NCI-H524 (cell line): ENCODE data around the gene NADSYN1.
"Not testable (repeated sequence)": the region's sequence is repeated elsewhere in the genome, so short reads cannot be mapped to it uniquely, and the experiment has no call there.

ENCODE experiments used
- DNase-seq, 2 experiments: peaks; one replicate each; lab custom pipeline; 2025; lab: John Stamatoyannopoulos, UW

Gene NADSYN1

DNA sequence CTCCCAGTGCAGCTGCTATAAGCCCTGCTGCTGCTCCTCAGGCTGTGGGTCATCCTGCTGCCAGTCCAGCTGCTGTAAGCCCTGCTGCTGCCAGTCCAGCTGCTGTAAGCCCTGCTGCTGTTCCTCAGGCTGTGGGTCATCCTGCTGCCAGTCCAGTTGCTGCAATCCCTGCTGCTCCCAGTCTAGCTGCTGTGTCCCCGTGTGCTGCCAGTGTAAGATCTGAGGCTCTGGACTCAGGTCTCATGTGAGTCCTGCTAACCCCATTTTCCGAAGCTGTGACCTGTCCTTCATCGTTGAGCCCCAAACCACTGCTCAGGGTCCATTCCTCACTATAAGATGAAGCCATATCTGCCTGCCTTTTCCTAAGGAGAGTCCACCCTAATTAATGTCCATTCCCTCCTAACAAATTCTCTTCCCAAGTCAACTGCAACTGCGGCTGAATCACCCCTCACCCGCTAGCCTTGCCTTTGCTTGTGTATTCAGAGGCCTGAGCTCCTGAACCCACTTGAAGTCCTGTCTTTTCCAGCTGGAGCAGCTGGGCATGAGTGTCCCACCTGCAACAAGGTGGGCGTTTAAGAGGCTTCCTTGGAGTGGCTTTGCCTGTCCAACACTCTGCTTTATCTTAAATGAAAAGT is 74.7 kb downstream of the NADSYN1 start:
- no peak for DNase-seq

DNA sequence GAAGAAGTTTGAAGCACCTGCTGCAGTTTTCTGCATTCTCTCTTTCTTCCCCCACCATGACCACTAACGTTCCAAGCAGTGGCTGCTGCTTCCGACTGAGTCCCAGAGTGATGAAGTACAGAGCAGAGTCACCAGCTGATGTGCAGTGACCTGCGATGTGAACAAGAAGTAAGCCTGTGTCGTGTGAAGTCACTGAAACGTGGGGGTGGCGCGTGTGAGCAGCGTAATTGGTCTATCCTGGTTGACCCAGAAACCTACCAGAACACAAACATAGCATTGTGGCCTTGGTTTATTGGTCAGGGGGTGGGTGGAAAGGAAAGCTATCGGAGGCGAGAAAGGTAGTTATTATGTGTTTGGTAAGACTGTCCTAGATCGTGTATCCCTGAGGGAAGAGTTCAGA is 77.6 kb downstream of the NADSYN1 start:
- no peak for DNase-seq

DNA sequence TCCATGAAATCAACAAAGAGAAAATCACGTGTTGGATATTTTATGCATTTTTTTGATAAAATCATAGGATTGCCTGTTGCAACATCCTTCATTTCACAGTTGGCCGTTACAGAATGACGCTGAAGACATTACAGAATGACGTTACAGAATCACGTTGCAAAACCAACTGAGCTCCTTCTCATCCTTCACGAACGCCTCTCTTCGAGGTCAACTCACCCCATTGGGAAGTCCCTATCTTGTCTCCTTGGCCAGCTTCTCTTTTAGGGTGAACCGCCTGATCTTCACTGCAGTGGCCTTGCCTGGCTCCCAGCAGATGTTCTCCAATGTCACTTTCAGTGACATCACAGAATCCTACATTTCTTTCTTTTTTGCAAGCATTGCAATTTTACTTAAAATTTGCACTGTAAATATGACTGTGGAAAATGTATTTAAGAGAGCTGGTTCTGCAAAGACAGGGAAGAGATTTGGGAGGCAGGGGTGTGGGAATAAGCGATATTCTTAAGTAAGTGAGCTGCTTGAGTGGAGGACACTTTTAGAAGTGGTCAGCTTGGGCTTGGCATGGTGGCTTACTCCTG is 79.1 kb downstream of the NADSYN1 start:
- DNase-seq: no peak

DNA sequence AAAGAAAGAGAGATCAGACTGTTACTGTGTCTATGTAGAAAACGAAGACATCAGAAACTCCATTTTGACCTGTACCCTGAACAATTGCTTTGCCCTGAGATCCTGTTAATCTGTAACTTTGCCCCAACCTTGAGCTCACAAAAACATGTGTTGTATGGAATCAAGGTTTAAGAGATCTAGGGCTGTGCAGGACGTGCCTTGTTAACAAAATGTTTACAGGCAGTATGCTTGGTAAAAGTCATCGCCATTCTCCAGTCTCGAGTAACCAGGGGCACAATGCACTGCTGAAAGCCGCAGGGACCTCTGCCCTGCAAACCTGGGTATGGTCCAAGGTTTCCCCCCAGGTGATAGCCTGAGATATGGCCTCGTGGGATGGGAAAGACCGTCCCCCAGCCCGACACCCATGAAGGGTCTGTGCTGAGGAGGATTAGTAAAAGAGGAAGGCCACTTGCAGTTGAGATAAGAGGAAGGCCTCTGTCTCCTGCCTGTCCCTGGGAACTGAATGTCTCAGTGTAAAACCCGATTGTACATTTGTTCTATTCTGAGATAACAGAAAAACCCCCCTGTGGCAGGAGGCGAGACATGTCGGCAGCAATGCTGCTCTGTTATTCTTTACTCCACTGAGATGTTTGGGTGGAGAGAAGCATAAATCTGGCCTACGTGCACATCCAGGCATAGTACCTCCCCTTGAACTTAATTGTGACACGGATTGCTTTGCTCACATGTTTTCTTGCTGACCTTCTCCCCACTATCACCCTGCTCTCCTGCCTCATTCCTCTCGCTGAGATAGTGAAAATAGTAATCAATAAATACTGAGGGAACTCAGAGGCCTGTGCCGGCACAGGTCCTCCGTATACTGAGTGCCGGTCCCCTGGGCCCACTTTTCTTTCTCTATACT is 82.0 kb downstream of the NADSYN1 start:
- DNase-seq: not testable (repeated sequence)

DNA sequence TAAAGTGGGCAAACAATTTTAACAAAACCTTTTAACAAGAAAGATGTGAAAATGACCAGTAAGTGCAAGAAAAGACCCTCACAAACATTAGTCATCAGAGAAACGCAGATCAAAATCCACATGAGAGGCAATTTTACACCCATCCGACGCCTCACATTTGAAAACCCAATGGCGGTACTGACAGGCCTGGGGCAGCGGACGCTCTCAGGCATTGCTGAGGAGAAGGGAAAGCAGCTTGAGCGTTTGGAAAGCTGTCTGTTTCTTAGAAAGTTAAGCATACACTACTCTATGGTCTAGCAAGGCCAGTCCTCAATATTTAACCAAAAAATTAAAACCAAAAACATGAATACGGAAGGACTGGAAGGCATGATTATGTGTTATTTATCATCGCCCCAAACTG is 82.8 kb downstream of the NADSYN1 start:
- no peak for DNase-seq

DNA sequence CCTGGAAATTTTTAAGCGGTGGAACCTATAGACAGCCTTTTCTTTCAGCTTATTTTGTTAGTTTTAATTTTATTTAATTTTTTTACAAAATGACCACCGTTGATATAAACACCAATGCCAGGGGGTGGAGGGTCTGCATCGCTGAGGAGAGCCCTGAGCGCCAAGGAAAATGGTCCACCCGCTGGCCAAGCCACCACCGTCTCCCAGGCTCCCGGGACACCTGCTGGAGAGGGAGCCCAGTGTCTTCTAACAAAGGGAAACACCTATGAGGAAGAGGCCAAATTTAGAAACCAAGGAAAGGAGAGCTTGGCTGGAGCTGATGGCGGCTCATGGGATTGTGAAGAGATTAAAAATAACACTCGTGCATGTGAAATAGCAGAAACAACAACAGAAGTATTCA is 84.5 kb downstream of the NADSYN1 start:
- DNase-seq: no peak

DNA sequence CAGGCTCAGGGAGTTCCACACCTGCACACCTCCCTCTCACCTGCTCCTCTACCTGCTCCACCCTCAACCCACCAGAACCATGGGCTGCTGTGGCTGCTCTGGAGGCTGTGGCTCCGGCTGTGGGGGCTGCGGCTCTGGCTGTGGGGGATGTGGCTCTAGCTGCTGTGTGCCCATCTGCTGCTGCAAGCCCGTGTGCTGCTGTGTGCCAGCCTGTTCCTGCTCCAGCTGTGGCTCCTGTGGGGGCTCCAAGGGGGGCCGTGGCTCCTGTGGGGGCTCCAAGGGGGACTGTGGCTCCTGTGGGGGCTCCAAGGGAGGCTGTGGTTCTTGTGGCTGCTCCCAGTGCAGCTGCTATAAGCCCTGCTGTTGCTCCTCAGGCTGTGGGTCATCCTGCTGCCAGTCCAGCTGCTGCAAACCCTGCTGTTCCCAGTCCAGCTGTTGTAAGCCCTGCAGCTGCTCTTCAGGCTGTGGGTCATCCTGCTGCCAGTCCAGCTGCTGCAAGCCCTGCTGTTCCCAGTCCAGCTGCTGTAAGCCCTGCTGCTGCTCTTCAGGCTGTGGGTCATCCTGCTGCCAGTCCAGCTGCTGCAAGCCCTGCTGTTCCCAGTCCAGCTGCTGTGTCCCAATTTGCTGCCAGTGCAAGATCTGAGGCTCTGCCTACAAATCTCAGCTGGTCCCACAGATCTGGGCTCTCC is 85.1 kb downstream of the NADSYN1 start, which contains the start of gene KRTAP5-8:
KRTAP5-8 (plus strand) TSS at position 49 of the 689 bp plus-strand sequence; CDS start at position 80, 31 bp downstream.
- DNase-seq: not testable (repeated sequence)

DNA sequence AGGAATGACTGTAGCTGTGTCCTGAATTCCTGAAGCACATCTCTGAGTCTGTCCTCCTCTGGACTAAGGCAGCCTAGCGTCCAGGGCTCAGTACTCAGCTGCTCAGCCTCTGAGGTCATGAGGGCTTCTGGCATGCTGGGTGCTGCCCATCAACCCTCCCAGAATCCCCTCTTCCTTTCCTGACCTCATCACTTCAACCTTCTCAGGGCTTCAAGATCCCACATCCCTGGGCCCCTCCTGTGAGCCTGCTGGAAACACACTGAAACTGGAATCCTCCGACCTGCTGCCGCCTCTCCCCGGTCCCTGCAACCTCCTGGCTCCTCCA is 85.6 kb downstream of the NADSYN1 start:
- no peak for DNase-seq

DNA sequence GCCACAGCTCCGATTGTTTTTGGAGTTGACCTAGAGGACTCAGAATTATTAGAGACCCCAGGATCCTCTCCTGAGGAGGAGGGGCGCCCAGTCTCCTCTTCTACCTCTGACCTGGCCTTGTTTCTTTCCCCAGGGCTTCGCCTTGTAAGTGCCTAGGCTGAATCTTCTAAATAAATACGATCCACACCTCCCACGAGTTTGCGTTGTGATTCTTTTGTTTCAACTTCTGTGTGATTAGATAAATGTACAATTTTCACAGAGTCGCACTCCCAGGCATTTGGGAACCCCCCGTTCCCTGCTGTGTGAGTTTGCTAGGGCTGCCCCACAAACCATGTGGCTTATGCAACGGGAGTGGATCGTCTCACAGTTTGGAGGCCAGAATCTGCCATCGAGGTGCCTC is 86.0 kb downstream of the NADSYN1 start:
- no peak for DNase-seq

DNA sequence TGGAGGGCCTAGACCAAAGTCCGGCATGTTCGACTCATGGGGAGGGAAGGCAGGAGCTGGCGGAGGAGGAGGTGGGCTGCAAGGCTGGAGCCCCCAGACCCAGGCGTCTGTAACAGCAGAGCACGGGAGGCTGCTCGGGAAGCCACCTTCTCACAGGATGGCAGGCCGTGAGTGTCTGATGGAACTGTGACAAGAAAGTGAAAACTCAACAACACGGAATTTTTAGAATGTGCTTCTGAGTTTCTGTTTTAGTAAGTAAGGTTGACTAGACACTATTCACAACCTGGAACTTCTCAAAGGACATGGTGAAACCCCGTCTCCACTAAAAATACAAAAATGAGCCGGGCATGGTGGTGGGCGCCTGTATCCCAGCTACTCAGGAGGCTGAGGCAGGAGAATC is 87.0 kb downstream of the NADSYN1 start:
- not testable (repeated sequence) for DNase-seq

DNA sequence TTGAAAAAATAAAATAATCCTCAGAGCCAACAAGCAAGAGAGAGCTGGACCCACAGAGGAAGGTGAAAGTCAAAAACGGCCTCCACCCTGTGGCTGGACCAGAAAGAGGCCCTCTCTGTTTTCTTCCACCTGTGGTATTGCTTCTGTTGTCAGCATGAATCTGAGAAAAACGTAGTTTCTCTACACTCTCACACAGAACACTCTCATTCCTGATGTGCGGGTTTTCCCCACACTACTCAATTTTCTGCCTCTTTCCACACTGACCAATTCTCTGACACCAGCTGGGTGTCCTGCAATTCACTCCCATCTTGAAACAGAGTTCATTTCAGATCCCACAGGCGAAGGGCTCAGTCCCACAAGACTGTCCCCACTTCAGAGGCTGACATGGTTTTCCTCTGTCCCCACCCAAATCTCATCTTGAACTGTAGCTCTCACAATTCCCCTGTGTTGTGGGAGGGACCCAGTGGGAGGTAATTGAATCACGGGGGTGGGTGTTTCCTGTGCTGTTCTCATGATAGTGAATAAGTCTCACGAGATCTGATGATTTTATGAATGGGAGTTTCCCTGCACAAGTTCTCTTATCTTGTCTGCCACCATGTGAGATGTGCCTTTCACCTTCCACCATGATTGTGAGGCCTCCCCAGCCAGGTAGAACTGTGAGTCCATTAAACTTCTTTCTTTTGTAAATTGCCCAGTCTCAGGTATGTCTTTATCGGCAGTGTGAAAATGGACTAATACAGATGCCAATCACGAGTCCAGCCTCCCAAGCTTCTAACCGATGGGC is 87.7 kb downstream of the NADSYN1 start:
- DNase-seq: not testable (repeated sequence)

DNA sequence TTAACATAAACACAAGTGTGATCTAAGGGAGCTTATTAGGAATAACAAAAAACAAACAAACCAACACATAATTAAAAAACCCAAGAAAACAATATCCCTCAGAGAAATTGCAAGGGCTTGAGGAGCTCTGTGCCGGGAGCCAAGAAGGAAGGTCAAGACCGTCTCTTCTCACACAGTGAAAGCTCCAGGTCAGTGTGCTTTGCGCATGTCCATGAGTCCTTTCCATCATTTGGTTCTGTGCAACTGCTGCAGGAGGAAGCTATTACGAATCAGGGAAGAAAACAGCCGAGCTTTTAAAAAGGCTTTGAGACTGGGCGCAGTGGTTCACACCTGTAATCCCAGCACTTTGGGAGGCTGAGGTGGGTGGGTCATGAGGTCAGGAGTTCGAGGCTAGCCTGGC is 89.4 kb downstream of the NADSYN1 start:
- no peak for DNase-seq

DNA sequence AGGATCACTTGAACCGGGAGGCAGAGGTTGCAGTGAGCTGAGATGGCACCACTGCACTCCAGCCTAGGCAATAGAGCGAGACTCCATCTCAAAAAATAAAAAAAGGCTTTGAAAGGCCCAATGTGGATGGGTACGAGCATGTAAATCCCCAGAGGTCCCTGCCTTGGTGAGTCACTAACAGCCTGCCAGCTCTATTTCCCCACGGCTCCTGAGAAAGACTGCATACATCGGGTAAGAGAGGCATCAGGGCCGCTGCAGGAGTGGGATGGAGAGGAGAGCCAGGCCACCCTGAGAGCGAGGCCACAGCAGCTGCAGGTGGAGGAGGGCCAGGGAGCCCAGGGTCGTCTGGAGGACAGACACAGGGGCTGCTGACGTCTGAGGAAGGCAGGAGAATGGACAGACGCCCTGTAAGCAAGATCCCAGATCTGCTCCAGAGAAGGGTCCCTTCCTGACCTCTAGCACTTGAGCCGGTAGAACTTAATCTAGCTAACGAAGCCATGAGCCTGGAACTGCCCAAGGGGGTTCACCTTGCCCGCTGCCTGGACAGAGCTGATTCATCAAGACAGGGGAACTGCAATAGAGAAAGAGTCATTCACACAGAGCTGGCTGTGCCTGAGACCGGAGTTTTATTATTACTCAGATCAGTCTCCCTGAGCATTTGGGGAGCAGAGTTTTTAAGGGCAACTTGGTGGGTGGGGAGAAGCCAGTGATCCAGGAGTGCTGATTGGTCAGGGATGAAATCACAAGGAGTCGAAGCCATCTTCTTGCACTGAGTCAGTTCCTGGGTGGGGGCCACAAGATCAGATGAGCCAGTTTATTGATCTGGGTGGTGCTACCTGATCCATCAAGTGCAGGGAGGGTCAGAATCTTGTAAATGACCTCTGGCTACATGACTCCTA is 90.1 kb downstream of the NADSYN1 start:
- DNase-seq: no peak

DNA sequence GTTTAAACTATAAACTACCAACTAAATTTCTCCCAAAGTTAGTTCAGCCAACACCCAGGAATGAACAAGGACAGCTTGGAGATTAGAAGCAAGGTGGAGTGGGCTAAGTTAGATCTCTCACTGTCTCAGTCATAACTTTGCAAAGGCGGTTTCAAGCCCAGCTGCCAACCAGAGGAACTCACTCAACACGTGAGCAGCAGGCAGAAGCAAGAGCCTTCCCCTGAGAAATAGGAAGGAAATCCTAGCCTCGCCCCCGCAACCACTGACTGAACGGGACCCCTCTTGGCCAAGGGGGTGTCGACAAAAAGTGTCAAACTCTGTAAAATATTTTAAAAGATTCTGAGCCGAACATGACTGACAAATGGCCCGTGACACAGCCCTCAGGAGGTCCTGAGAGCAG is 90.9 kb downstream of the NADSYN1 start:
- no peak for DNase-seq

DNA sequence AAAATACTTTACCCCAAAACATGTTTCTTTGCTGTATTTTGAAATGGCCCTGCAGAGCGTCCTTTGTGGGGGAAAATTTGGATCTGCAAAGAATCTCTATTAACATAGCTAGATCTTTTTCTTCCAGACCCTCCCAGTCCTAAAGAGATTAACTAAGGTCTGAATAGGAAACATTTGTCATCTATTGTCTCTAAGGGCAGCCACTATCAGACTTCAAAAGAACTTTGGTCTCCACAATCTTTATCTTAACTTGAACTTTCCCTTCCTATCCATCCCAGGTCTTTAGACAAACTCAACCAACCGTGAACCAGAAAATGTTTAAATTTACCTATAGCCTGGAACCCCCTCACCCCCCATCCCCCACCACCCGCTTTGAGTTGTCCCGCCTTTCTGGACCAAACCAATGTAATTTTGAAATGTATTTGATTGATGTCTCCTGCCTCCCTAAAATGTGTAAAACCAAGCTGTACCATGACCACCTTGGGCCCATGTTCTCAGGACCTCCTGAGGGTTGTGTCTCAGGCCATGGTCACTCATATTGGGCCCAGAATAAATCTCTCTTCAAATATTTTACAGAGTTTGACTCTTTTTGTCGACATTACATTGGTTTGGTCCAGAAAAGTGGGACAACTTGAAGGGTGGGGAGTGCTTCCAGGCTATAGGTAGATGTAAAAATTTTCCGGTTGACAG is 91.7 kb downstream of the NADSYN1 start:
- DNase-seq: no peak

DNA sequence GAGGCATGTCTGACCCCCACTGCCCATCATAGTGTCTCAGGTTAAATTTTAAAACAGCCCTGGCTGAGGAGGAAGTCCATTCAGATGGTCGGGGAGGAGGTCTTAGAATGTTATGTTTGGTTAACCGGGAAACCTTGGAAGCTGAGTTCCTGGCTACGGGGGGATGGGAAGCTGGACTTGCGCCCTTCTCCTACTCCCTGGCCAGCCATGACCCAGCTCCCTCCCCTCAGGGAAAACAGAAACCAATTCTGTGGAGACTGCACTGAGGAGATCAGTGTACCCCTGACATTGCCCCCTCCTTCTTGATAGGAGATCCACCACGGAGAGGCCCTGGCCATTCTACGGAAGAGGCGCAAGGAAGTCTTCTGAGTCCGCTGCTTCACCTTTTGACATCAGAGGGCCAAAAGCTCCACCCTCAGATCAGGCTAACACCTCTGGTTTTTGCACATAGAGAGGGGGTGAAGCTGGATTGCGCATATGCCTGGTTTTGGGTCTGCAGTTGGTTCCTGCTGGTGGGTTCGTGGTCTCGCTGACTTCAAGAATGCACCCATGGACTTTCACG is 92.5 kb downstream of the NADSYN1 start:
- no peak for DNase-seq

DNA sequence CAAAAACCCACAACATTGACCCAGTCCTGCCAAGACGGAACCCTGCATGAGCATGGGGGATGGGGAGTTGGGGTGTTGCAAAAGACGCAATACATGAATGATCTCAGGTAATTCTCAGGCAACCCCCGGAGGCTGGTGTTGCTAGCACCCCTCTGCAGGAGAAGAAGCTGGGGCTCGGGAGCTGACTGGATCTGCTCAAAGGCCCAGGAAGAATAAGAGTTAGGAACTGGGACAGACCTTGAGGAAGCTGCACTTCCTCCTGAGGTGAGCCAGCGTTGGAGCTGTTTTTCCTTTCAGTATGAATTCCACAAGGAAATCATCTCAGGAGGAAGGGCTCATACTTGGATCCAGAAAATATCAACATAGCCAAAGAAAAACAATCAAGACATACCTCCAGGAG is 95.1 kb downstream of the NADSYN1 start, which contains the start of gene KRTAP5-9:
KRTAP5-9 (plus strand) TSS at position 301 of the 400 bp plus-strand sequence. CDS start 238 bp downstream, outside the sequence.
- DNase-seq: no peak

DNA sequence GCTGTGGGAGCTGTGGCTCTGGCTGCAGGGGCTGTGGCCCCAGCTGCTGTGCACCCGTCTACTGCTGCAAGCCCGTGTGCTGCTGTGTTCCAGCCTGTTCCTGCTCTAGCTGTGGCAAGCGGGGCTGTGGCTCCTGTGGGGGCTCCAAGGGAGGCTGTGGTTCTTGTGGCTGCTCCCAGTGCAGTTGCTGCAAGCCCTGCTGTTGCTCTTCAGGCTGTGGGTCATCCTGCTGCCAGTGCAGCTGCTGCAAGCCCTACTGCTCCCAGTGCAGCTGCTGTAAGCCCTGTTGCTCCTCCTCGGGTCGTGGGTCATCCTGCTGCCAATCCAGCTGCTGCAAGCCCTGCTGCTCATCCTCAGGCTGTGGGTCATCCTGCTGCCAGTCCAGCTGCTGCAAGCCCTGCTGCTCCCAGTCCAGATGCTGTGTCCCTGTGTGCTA is 95.7 kb downstream of the NADSYN1 start:
- DNase-seq: no peak
